Smooth muscle cell (in vitro differentiated cells): ENCODE measurements around the gene DSTN. TPM values are rescaled to one million over a fixed set of nuclear protein-coding genes. Genes with fewer than 3 reads are reported as not detected.
A peak's percentile ranks its signal among the peaks of the same experiment; 100 is the strongest.

Experiments
- DNase-seq: peaks from one replicate; lab custom pipeline; 2025; ENCODE audit not compliant: unreplicated experiment; lab: John Stamatoyannopoulos, UW
- H2AFZ ChIP-seq: fragments of 200-600 bp; sonication (generic); 2 replicates; pipeline ENCODE4 v1.6.0; 2016; ENCODE audit warnings: antibody characterized with exemption, low read depth, mild to moderate bottlenecking
- H3F3A ChIP-seq: fragments of 200-600 bp; sonication (generic); 2 replicates; pipeline ENCODE4 v1.6.0; 2017; ENCODE audit warnings: antibody characterized with exemption, low read depth
- H3K27ac ChIP-seq: fragments of 200-600 bp; sonication (generic); 2 replicates; pipeline ENCODE4 v1.5.1; 2016; ENCODE audit warnings: low read depth, mild to moderate bottlenecking
- H3K27me3 ChIP-seq: fragments of 200-600 bp; sonication (generic); 2 replicates; pipeline ENCODE4 v1.6.1; 2016; ENCODE audit warnings: low read depth, mild to moderate bottlenecking
- H3K36me3 ChIP-seq: fragments of 200-600 bp; sonication (generic); 2 replicates; pipeline ENCODE4 v1.5.1; 2016; ENCODE audit warnings: low read depth
- H3K4me1 ChIP-seq: fragments of 200-600 bp; sonication (generic); 2 replicates; pipeline ENCODE4 v1.5.1; 2016; ENCODE audit warnings: low read depth
- H3K4me2 ChIP-seq: fragments of 200-600 bp; sonication (generic); 2 replicates; pipeline ENCODE4 v1.6.0; 2016; ENCODE audit warnings: mild to moderate bottlenecking
- H3K4me3 ChIP-seq: fragments of 200-600 bp; sonication (generic); 2 replicates; pipeline ENCODE4 v1.5.1; 2016; ENCODE audit warnings: mild to moderate bottlenecking
- H3K79me2 ChIP-seq: fragments of 200-600 bp; sonication (generic); 2 replicates; pipeline ENCODE4 v1.6.0; 2016; ENCODE audit warnings: low read depth, mild to moderate bottlenecking
- H3K9ac ChIP-seq: fragments of 200-600 bp; sonication (generic); 2 replicates; pipeline ENCODE4 v1.6.0; 2016; ENCODE audit warnings: low read depth
- H3K9me3 ChIP-seq: fragments of 200-600 bp; sonication (generic); replicated peaks from 2 replicates; pipeline ENCODE4 v1.5.1; 2016; ENCODE audit warnings: low read depth
- H4K20me1 ChIP-seq: fragments of 200-600 bp; sonication (generic); 2 replicates; pipeline ENCODE4 v1.6.0; 2016; ENCODE audit warnings: low read depth
- WGBS: methylation state at CpG from one replicate; pipeline ENCODE4 v1.1.7; 2016; ENCODE audit warnings: low lambda C conversion rate; 5-methylcytosine and 5-hydroxymethylcytosine counted together
- polyA plus RNA-seq: library from polyadenylated mRNA; unstranded; fragments of >200 nt; fragmentation: Nextera tagmentation; extraction: Ambion mirVana; gene quantifications from 2 replicates; pipeline ENCODE4 v1.2.1, GENCODE V29; 2016
- total RNA-seq: library from RNA; depleted of rRNA; stranded (reverse); fragments of >200 nt; gene quantifications from 2 replicates; pipeline ENCODE4 v1.2.3, GENCODE V29; 2014
- TF ChIP-seq, protein P1 (sequence below): fragments of 200-600 bp; sonication (generic); IDR thresholded peaks from 2 replicates; pipeline ENCODE4 v1.5.1; 2017; ENCODE audit warnings: borderline replicate concordance, mild to moderate bottlenecking, antibody characterized with exemption; ENCODE audit not compliant: insufficient read depth, poor library complexity, severe bottlenecking

The DSTN gene
- total and polyA plus RNA-seq, 2 experiments from 2014 or later: 486 to 534 TPM

DNA sequence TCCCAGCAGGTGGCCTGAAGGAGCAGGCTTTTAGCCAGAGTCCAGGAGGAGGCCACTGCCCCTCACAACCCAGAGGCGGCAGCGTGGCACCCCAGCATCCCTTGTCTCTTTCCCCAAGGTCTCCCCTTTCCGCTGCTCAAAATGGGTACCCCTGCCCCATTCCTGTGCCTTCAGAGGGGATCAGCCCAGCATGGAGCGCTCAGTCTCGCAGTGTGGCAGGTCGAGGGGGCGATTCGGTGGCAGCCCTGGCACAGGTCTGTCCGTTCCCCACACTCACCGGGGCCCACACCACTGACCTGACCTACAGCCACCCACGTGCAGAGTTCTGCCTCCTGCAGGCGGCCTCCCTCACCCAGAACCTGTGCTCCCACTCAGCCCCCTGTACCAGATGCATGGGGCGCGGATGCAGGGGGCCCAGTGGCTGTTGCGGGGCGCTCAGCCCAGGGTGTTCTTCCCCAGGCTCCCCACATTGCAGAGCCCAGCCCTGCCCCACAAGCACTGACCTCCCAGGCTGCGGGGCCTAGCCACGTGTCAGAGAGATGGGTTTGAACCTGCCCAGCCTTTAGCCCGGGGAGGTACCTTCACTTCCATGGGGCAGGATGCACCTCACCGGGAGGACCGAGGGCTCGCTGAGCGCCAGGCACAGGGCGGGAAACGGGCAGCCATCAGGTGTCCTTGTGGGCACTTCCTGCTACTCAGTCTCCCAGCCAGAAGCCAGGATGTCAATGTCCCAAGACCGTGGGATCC is 41.8 kb downstream of the DSTN start:
- DNase-seq: no peak
- Histone ChIP-seq H2AFZ (no peak overlapping the region), H3K4me2 (no peak overlapping the region)

DNA sequence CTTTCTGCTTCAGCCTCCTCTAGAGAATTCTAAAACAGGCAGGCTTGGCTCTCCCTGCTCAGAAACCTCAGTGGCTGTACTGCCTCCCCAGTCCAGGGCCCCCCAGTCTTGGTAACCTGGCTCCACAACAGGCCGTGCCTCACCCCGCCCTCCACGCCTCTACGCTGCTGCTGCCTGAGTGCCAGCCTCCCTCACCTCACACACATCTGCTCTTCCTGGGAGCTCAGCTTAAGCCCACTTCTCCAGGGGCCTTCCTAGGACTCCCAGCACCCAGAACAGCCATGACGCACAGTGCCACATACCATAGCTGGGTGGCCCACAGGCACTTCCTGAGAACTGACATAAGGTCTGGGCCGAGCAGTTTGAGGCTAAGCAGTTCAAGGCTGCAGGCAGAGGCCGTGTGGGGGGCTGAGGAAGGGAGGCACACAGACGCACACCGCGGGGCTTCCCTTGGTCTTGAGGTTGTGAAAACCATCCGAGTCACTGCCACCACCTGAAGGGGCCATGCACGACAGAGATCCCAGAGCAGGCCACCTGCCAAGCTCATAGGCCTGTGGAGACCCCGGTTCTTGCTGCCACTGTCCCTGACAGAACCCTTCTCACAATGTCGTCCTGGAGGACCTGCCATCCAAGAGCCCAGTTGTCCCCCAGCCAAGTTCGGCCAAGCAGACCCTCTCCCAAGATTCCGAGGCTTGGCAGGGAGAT is 42.6 kb downstream of the DSTN start:
- TF ChIP-seq, protein P1, sequence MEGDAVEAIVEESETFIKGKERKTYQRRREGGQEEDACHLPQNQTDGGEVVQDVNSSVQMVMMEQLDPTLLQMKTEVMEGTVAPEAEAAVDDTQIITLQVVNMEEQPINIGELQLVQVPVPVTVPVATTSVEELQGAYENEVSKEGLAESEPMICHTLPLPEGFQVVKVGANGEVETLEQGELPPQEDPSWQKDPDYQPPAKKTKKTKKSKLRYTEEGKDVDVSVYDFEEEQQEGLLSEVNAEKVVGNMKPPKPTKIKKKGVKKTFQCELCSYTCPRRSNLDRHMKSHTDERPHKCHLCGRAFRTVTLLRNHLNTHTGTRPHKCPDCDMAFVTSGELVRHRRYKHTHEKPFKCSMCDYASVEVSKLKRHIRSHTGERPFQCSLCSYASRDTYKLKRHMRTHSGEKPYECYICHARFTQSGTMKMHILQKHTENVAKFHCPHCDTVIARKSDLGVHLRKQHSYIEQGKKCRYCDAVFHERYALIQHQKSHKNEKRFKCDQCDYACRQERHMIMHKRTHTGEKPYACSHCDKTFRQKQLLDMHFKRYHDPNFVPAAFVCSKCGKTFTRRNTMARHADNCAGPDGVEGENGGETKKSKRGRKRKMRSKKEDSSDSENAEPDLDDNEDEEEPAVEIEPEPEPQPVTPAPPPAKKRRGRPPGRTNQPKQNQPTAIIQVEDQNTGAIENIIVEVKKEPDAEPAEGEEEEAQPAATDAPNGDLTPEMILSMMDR: no peak
- Histone ChIP-seq H3K27me3 (no peaks in the 10 kb centered on the region), H4K20me1 (peaks cover 99% of the 10 kb centered on the region), H3K36me3 (peaks cover 6% of the 10 kb centered on the region), H3K27ac (peak overlapping the region; percentile 73), H3K4me2 (no peak overlapping the region), H3F3A (peaks cover 62% of the 10 kb centered on the region), H2AFZ (no peak overlapping the region), H3K79me2 (peaks cover 1% of the 10 kb centered on the region), H3K9me3 (no peaks in the 10 kb centered on the region), H3K4me1 (no peaks in the 10 kb centered on the region), H3K9ac (no peak overlapping the region), H3K4me3 (no peak overlapping the region)
- no peak for DNase-seq
- 73% methylated on average over 16 of the region's 16 CpGs for WGBS

More for the DNA sequence above, 41.8 kb downstream of the DSTN start:
- no peaks in the 10 kb centered on the region for H3K9me3 ChIP-seq
- H3F3A ChIP-seq: peaks cover 62% of the 10 kb centered on the region
- no peak overlapping the region for H3K9ac ChIP-seq
- 88% methylated on average over 26 of the region's 26 CpGs for WGBS
- peaks cover 99% of the 10 kb centered on the region for H4K20me1 ChIP-seq
- TF ChIP-seq, protein P1: no peak
- H3K36me3 ChIP-seq: peaks cover 13% of the 10 kb centered on the region
- peaks cover 9% of the 10 kb centered on the region for H3K79me2 ChIP-seq
- H3K27me3 ChIP-seq: no peaks in the 10 kb centered on the region
- no peaks in the 10 kb centered on the region for H3K4me1 ChIP-seq
- H3K27ac ChIP-seq: peak overlapping the region; percentile 73
- H3K4me3 ChIP-seq: no peak overlapping the region

DNA sequence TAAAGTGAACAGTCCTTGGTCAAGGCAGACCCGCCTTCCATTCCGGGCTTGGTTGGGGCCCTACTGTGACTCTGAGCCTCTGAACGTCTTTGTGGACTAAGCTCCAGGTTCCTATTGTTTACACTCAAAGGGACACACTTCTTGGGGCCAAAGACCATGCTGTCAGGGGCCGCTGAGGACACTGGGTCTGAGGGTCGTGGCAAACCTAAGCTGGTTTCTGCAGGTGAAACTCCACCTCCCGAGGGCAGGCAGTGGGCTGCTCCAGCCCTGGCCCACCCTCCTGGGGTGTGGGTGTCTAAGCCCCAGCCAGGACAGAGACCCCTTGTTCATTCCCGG is 43.1 kb downstream of the DSTN start:
- H3K9me3 ChIP-seq: no peaks in the 10 kb centered on the region
- H3K4me3 ChIP-seq: no peak overlapping the region
- H3K9ac ChIP-seq: no peak overlapping the region
- H3K4me2 ChIP-seq: no peak overlapping the region
- no peaks in the 10 kb centered on the region for H3K79me2 ChIP-seq
- no peak overlapping the region for H2AFZ ChIP-seq
- peak overlapping the region; percentile 73 for H3K27ac ChIP-seq
- H4K20me1 ChIP-seq: peaks cover 99% of the 10 kb centered on the region
- WGBS: 85% methylated on average over 7 of the region's 7 CpGs
- TF ChIP-seq, protein P1: no peak
- no peak for DNase-seq
- no peaks in the 10 kb centered on the region for H3K27me3 ChIP-seq
- peaks cover 56% of the 10 kb centered on the region for H3F3A ChIP-seq
- no peaks in the 10 kb centered on the region for H3K4me1 ChIP-seq
- peaks cover under 1% of the 10 kb centered on the region for H3K36me3 ChIP-seq
